Esophagus squamous epithelium (tissue), 4 donors: ENCODE data around the gene DHX30.

Source experiments
- CTCF ChIP-seq, 6 experiments: fragments of 450-650 bp in 4 of 6; fragments of 200-600 bp in 2 of 6; sonication (generic) in 2 of 6; IDR thresholded peaks; one replicate each; pipeline ENCODE4 v1.5.1; 2016 to 2019; ENCODE audit warnings: antibody characterized with exemption in 6 of 6, mild to moderate bottlenecking in 4 of 6, moderate library complexity in 4 of 6
- POLR2A ChIP-seq, 4 donors: fragments of 450-650 bp; IDR thresholded peaks; one replicate each; pipeline ENCODE4 v1.6.1; 2017; ENCODE audit warnings: antibody characterized with exemption in 4 of 4, mild to moderate bottlenecking in 4 of 4, moderate library complexity in 3 of 4

- TF ChIP-seq CTCF (IDR thresholded peaks at IDR 0.05): no peak
- no peak for TF ChIP-seq POLR2A (IDR thresholded peaks at IDR 0.05)
Measured at GRCh38 chr3:47892286-47893040, 89.5 kb downstream of the DHX30 start.
